ENCODE results near the gene CERCAM.

DNA sequence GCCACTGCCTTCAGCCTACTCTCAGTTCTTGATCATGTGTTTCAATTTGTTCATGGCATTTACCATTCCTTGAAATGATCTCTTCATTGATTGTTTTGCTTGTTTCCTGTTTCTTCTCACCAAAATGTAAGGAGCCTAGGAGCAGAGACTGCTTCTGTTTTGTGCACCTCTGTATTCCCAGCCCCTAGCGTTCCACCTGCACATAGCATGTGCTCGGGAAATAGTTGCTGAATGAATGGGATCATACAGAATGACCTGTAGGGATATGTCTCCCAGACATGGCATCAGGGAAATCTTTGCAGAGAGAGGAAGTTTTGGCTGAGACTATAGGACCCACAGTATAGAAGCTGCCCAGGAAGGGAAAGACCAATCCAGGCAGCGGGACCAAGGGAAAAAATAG, 6.2 kb upstream of the CERCAM start:
- TF ChIP-seq, protein P1, sequence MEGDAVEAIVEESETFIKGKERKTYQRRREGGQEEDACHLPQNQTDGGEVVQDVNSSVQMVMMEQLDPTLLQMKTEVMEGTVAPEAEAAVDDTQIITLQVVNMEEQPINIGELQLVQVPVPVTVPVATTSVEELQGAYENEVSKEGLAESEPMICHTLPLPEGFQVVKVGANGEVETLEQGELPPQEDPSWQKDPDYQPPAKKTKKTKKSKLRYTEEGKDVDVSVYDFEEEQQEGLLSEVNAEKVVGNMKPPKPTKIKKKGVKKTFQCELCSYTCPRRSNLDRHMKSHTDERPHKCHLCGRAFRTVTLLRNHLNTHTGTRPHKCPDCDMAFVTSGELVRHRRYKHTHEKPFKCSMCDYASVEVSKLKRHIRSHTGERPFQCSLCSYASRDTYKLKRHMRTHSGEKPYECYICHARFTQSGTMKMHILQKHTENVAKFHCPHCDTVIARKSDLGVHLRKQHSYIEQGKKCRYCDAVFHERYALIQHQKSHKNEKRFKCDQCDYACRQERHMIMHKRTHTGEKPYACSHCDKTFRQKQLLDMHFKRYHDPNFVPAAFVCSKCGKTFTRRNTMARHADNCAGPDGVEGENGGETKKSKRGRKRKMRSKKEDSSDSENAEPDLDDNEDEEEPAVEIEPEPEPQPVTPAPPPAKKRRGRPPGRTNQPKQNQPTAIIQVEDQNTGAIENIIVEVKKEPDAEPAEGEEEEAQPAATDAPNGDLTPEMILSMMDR (IDR thresholded peaks at IDR 0.05): peak in 1 of 6 experiments; percentile 24
- no peak for TF ChIP-seq POLR2A (IDR thresholded peaks at IDR 0.05)
